Naive thymus-derived CD8-positive, alpha-beta T cell (primary cell): Measurements from ENCODE around the gene NLRC5. TPM values are rescaled to one million over a fixed set of nuclear protein-coding genes. Genes with fewer than 3 reads are reported as not detected.

Source experiments
- ATAC-seq, 2 donors: fragments of 150-1000 bp; cut with Tn5 transposase in 1 of 2; sonication (Bioruptor Pico), chemical (Tn5 transposase) in 1 of 2; 1 replicate in 1 of 2; 2 replicates in 1 of 2; pipeline ENCODE4 v1.10.0; 2021; ENCODE audit warnings: mild to moderate bottlenecking in 2 of 2, moderate library complexity in 2 of 2
- POLR2A ChIA-PET: fragments of 350-600 bp; sonication (Branson Sonifier 250); formaldehyde crosslinking; loops from one replicate; lab custom pipeline; 2021; ENCODE audit warnings: antibody characterized with exemption; lab: Charles Lee
- DNase-seq, 10 donors: peaks; one replicate each; pipeline versions ENCODE4 v3.0.0 to v3.0.0-alpha.2; 2020 to 2022
- H3K27ac Mint-ChIP-seq, 10 donors: one replicate each; pipeline ENCODE4 v1.8.0; 2020 to 2022; ENCODE audit warnings: mild to moderate bottlenecking in 10 of 10, mixed read lengths in 10 of 10, moderate library complexity in 4 of 10, inconsistent platforms in 1 of 10
- H3K27me3 Mint-ChIP-seq, 5 donors: one replicate each; pipeline ENCODE4 v1.8.0; 2021 to 2022; ENCODE audit warnings: mixed read lengths in 5 of 5
- H3K36me3 Mint-ChIP-seq, 3 donors: one replicate each; pipeline ENCODE4 v1.8.0; 2020 to 2022; ENCODE audit warnings: mixed read lengths in 3 of 3, mild to moderate bottlenecking in 2 of 3, inconsistent platforms in 1 of 3
- H3K4me1 Mint-ChIP-seq, 4 donors: one replicate each; pipeline ENCODE4 v1.8.0; 2021 to 2022; ENCODE audit warnings: mixed read lengths in 4 of 4
- H3K4me3 Mint-ChIP-seq, 10 donors: one replicate each; pipeline ENCODE4 v1.8.0; 2020 to 2022; ENCODE audit warnings: mild to moderate bottlenecking in 10 of 10, mixed read lengths in 10 of 10, moderate library complexity in 6 of 10, inconsistent platforms in 1 of 10
- H3K9me3 Mint-ChIP-seq, 9 donors: one replicate each; pipeline ENCODE4 v1.8.0; 2020 to 2022; ENCODE audit warnings: mixed read lengths in 9 of 9, mild to moderate bottlenecking in 3 of 9, inconsistent platforms in 1 of 9, moderate library complexity in 1 of 9
- polyA plus RNA-seq, 3 donors: library from polyadenylated mRNA; unstranded; fragments of 300-500 nt; fragmentation: Illumina TruSeq; gene quantifications; one replicate each; pipeline ENCODE4 v1.2.3, GENCODE V29; 2021
- total RNA-seq, 8 experiments: library from RNA in 2 of 8; stranded (reverse) in 2 of 8; gene quantifications; one replicate each; pipeline ENCODE4 v1.2.3 and lab custom pipeline; 2021 to 2026

NLRC5 gene
- total and polyA plus RNA-seq, 5 experiments from 2014 or later = 70.4 to 488 (median 137) TPM

DNA sequence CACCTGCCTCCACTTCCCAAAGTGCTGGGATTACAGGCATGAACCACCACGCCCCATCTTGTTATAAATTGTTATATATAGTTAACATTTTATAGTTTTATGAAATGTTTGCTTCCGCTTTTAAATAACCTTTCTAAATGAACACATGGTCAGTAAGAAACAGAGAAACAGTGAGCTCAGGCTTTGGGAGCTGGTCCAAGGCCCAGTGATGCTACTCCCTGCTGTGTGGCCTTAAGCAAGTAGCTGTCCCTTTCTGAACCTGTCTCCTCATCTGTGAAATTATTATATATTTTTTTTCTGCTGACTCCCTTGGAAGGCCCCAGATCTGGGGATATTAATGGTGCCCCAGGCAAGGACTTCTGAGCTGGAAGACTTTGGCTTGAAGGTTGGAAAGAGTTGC lies 122.1 kb downstream of the NLRC5 start:
- POLR2A ChIA-PET = no interaction called here

DNA sequence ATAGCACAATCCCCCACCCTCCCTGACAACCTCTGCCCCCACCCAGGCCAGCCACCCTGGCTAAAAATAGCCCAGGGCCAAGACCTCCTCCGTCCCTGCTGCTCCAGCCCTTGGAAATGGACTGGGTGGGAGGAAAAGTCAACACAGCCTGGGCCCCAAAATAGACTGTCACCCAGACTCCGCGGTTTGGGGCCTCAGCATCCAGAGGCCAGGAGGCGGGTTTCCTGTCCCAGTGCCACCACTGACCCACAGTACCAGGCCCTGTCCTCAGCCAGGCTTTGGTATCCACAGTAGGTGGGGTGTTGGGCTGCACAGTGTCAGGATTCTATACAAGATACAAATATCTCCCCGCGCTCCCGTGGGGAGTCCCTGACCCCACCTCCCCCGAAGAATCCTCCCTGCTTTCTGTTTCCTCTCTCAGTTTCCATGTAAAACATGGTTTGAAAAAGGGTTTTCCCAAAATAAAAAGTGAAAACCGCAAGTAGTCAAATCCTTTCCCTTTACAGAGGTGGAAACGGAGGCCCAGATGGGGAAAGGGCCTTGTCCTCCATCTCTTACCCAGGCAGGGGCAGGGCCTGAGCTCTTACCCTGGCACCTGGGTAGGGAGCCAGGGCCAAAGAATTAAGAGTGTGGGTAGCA lies 123.2 kb downstream of the NLRC5 start:
- Mint-ChIP-seq H3K4me1 (peaks cover 0 to 3% (median 0%) of the 10 kb centered on the region in 4 donors), H3K27me3 (no peaks in the 10 kb centered on the region), H3K9me3 (peaks cover 0 to 2% (median 0%) of the 10 kb centered on the region in 9 donors), H3K27ac (no peak overlapping the region), H3K4me3 (no peak overlapping the region), H3K36me3 (no peaks in the 10 kb centered on the region)
- DNase-seq (no peak), ATAC-seq (no peak)
- POLR2A ChIA-PET = interaction anchor here (1.0 to 1.4 kb wide), 2 partner anchors 14 to 19 kb away, joined by 3 to 5 read pairs; no protein-coding TSS in a partner anchor

More for the DNA sequence above, 122.1 kb downstream of the NLRC5 start:
- DNase-seq = no peak
- Mint-ChIP-seq H3K9me3 (peaks cover 0 to 2% (median 0%) of the 10 kb centered on the region in 9 donors), H3K4me3 (no peak overlapping the region), H3K27me3 (no peaks in the 10 kb centered on the region), H3K36me3 (no peaks in the 10 kb centered on the region), H3K27ac (no peak overlapping the region), H3K4me1 (peaks cover 0 to 4% (median 0%) of the 10 kb centered on the region in 4 donors)
- ATAC-seq = no peak

DNA sequence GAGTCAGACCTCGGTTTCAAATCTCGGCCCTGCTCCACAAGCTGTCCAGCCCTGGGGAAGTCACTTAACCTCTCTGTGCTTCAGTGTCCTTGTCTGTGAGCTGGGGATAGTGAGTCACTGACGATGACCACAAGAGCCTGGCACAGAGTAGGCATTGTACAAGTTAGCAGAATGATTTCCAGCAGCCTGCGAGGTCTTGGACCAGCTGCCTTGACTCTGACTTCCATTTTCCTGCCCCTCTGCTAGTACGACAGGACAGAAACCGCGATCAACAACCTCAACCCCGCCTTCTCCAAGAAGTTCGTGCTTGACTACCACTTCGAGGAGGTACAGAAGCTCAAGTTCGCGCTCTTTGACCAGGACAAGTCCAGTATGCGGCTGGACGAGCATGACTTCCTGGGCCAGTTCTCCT lies 123.7 kb downstream of the NLRC5 start:
- Mint-ChIP-seq H3K36me3 (no peaks in the 10 kb centered on the region), H3K4me3 (no peak overlapping the region), H3K27ac (no peak overlapping the region), H3K4me1 (peaks cover 0 to 5% (median 2%) of the 10 kb centered on the region in 4 donors), H3K27me3 (no peaks in the 10 kb centered on the region), H3K9me3 (peaks cover 0 to 2% (median 0%) of the 10 kb centered on the region in 9 donors)
- ATAC-seq (no peak), DNase-seq (no peak)
- POLR2A ChIA-PET = interaction anchor here (1.0 to 1.4 kb wide), 2 partner anchors 14 to 20 kb away, joined by 3 to 5 read pairs; no protein-coding TSS in a partner anchor

DNA sequence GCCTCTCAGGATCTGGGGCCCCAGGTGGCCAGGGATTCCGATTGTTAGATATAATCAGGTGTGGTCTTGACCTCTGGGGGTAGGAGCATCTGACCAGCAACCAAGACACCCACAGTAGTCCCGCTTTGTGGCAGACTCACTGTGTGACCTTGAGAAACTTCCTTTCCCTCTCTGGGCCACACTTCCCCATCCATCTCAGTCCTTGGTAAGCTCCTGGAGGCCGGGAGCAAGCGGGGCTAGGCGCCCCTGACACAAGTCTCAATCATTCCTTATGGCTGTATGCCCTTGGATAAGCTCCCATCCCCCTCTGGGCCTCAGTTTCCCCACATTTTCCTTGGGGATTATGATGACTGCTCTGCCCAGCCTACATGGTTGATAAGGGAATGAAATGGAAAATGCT lies 124.3 kb downstream of the NLRC5 start:
- Mint-ChIP-seq H3K9me3 (peaks cover 0 to 2% (median 0%) of the 10 kb centered on the region in 9 donors), H3K36me3 (no peaks in the 10 kb centered on the region), H3K27me3 (no peaks in the 10 kb centered on the region), H3K4me3 (no peak overlapping the region), H3K4me1 (peaks cover 0 to 10% (median 2%) of the 10 kb centered on the region in 4 donors), H3K27ac (peak overlapping the region in 1 of 10 donors; percentile 39)
- POLR2A ChIA-PET = interaction anchor here (1.0 to 1.4 kb wide), 2 partner anchors 13 to 20 kb away, joined by 3 to 5 read pairs; no protein-coding TSS in a partner anchor
- DNase-seq (no peak), ATAC-seq (no peak)

DNA sequence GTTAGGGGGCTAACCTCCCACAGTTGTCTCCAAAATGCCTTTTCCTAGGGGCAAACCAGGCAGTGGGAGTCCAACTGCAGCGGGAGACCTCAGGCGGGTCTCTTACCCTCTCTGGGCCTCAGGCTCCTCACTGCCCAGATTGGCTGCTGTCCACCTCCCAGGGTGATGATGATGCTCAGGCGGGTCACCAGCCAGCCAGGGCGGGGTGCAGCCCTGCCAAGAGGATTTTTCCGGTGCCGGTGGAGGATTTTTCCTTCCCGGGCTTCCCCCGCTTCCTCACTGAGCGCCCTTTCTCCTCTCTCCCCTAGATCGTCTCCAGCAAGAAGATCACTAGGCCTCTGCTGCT lies 125.8 kb downstream of the NLRC5 start:
- ATAC-seq (no peak), DNase-seq (no peak)
- H3K27me3 Mint-ChIP-seq = no peaks in the 10 kb centered on the region
- H3K9me3 Mint-ChIP-seq = peaks cover 0 to 2% (median 0%) of the 10 kb centered on the region in 9 donors
- POLR2A ChIA-PET = interaction anchor here (0.7 kb wide), 1 partner anchor 32 kb away, joined by 3 read pairs; no protein-coding TSS in a partner anchor
- H3K4me3 Mint-ChIP-seq = no peak overlapping the region
- H3K36me3 Mint-ChIP-seq = no peaks in the 10 kb centered on the region
- peaks cover 0 to 10% (median 2%) of the 10 kb centered on the region in 4 donors for H3K4me1 Mint-ChIP-seq
- no peak overlapping the region for H3K27ac Mint-ChIP-seq

DNA sequence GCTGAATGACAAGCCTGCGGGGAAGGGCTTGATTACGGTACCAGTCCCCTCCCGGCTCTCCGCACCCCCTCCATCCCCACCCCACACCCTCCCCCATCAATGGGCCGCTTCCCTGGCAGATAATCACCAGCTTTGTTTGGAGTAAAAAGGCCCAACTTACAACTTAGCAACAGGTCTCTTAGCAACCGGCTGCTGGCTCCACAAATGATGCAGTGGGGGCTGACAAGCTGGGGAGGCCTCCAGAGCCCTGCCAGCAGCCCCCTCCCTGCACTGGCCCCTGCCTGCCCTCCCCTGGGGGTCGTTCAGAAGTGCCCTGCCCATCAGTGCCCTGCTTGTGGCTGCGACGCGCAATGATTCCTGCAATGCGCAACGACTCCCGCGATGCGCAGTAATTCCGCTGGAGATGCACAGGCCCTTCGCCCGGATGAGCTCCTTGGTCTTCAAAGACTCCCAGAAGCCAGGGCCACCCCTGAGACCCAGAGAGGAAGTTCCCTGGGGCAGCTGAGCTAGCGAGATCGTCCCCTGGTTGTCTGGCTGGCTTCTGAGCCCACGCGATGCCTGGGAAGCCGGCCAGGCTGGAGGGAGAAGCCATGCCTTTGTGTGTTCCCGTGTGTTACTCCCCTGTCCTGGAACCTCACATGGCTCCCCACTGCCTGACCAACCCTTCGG lies 126.3 kb downstream of the NLRC5 start:
- POLR2A ChIA-PET = no interaction called here
- H3K27ac Mint-ChIP-seq = peak overlapping the region in 1 of 10 donors; percentile 32
- ATAC-seq (no peak), DNase-seq (no peak)
- H3K27me3 Mint-ChIP-seq = no peaks in the 10 kb centered on the region
- H3K4me1 Mint-ChIP-seq = peaks cover 0 to 10% (median under 1%) of the 10 kb centered on the region in 4 donors
- H3K4me3 Mint-ChIP-seq = no peak overlapping the region
- peaks cover 0 to 2% (median 0%) of the 10 kb centered on the region in 9 donors for H3K9me3 Mint-ChIP-seq
- H3K36me3 Mint-ChIP-seq = no peaks in the 10 kb centered on the region

DNA sequence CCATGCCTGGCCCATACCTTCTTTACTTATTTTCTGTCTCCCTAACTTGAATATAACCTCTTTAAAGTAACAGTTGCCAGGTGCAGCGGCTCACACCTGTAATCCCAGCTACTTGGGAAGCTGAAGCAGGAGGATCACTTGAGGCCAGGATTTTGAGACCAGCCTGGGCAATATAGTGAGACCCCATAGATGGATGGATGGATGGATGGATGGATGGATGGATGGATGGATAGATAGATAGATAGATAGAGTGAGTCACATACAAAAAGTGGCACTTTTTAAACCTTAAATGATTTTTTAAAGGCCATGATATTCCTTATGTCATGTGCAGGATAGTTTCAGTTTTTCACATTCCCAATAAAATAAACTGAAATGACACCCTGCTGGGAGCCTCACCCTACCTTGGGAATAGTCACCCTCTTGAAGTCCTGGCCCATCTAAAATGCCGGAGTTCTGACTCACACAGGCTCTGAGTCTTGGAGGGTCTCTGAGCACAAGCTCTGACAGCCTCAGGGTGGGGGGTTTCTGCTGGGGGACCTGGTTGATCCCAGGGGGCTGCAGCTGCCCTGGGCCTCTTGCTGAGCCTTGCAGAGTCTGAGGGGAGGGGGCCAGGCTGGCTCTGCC lies 129.2 kb downstream of the NLRC5 start:
- DNase-seq (no peak), ATAC-seq (no peak)
- POLR2A ChIA-PET = interaction anchor here (0.6 to 1.2 kb wide), 3 partner anchors 13 to 100 kb away, joined by 3 to 4 read pairs (median 3); no protein-coding TSS in a partner anchor
- Mint-ChIP-seq H3K4me1 (peaks cover 5 to 19% (median 8%) of the 10 kb centered on the region in 4 donors), H3K9me3 (peaks cover 0 to 2% (median 0%) of the 10 kb centered on the region in 9 donors), H3K27ac (peak overlapping the region in 1 of 10 donors; percentile 84), H3K36me3 (no peaks in the 10 kb centered on the region), H3K4me3 (no peak overlapping the region), H3K27me3 (no peaks in the 10 kb centered on the region)

DNA sequence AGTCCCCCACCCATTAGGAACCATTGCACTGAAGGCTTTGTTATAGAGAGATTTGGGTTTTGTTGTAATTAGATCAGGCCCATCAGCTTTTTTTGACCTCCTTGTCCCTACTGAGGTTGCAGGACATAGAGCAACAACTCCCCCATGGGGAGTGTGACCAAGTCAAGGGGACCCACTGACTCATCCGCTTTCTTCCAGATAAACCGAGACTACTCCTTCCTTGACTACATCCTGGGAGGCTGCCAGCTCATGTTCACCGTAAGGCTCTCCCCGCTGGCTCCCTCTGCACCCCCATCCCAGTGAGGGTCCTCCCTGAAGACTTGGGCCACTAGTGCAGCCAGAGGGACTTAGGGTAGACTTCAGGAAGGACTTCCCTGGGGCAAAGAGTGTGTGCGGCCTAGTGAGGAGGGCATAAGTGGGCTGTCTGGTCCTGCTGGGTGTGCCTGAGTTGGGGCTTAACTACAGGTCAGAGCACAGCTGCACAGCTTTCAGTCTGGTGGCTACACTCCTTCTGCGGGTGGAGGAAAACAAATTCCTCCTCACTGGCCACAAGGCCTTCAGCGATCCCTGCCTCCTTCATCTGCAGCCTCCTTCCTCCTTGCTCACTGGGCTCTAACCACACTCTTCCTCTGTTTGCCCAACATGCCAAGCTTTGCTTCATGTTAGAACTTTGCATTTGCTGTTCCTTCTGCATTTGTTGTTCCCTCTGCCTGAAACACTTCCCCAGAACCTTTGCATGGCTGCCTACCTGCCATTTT lies 134.0 kb downstream of the NLRC5 start:
- Mint-ChIP-seq H3K4me1 (peaks cover 41 to 57% (median 49%) of the 10 kb centered on the region in 4 donors), H3K27ac (peak overlapping the region; percentile 86 to 98 (median 92)), H3K9me3 (no peaks in the 10 kb centered on the region), H3K27me3 (no peaks in the 10 kb centered on the region), H3K36me3 (no peaks in the 10 kb centered on the region), H3K4me3 (peak overlapping the region in 9 of 10 donors; percentile 50 to 82 (median 67))
- DNase-seq (no peak), ATAC-seq (no peak)
- POLR2A ChIA-PET = interaction anchor here (0.7 to 1.6 kb wide), 8 partner anchors 12 to 876 kb away, joined by 3 to 5 read pairs (median 3); no protein-coding TSS in a partner anchor

DNA sequence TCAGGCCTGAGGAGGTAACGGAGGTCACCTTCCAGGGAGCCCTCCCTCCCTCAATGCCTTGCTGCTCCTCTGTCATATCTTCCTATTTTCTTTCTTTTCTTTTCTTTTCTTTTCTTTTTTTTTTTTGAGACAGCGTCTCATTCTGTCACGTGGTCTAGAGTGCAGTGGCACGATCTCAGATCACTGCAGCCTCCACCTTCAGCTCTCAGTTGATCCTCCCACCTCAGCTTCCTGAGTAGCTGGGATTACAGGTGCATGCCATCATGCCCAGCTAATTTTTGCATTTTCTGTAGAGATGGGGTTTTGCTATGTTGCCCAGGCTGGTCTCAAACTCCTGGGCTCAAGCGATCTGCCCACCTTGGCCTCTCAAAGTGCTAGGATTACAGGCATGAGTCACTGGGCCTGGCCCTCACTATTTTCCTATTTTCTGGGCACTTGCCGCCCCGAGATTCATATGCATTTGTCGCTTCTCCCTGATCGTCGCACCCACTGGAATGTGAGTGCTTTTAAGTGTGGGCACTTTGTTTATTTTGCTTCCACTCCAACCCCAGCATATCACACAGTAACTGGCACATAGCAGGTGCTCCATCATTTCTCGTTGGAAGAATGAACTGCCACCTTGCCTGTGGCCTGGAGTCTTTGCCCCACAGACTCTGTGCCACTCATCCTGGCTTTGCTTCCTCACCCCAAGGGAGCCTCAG lies 134.8 kb downstream of the NLRC5 start:
- DNase-seq (peak in 2 of 10 donors; percentile 34 to 45), ATAC-seq (peak; percentile 29 to 30)
- no peaks in the 10 kb centered on the region for H3K9me3 Mint-ChIP-seq
- peak overlapping the region; percentile 86 to 98 (median 92) for H3K27ac Mint-ChIP-seq
- POLR2A ChIA-PET = interaction anchor here (0.6 to 1.6 kb wide), 10 partner anchors 10 to 875 kb away, joined by 3 to 4 read pairs (median 3); no protein-coding TSS in a partner anchor
- H3K4me1 Mint-ChIP-seq = peaks cover 48 to 63% (median 56%) of the 10 kb centered on the region in 4 donors
- H3K27me3 Mint-ChIP-seq = no peaks in the 10 kb centered on the region
- H3K36me3 Mint-ChIP-seq = no peaks in the 10 kb centered on the region
- peak overlapping the region in 9 of 10 donors; percentile 50 to 82 (median 67) for H3K4me3 Mint-ChIP-seq

DNA sequence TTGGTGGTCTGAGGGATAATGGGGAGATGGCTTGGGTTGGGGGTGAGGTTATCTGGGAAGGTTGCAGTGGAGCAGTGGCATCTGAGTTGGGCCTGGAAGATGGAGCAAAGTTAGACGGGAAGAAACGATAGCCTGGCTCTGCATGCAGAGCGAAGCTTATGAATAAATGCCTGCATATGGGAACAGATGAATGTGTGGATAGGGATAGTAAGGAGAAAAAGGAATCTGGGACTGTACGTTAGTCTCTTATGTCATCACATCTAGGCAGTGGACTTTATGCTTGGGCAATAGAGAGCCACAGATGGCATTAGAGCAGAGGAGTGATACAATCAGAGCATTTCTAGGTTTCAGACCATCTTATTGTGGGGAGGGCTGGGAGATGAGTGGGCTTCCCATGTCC lies 136.0 kb downstream of the NLRC5 start:
- POLR2A ChIA-PET = interaction anchor here (2.8 kb wide), 1 partner anchor 10 kb away, joined by 16 read pairs; no protein-coding TSS in a partner anchor
- ATAC-seq (no peak), DNase-seq (no peak)
- Mint-ChIP-seq H3K36me3 (no peaks in the 10 kb centered on the region), H3K27ac (peak overlapping the region in 7 of 10 donors; percentile 27 to 98 (median 92)), H3K4me1 (peaks cover 57 to 75% (median 67%) of the 10 kb centered on the region in 4 donors), H3K27me3 (no peaks in the 10 kb centered on the region), H3K4me3 (peak overlapping the region in 3 of 10 donors; percentile 9 to 30 (median 29)), H3K9me3 (no peaks in the 10 kb centered on the region)

DNA sequence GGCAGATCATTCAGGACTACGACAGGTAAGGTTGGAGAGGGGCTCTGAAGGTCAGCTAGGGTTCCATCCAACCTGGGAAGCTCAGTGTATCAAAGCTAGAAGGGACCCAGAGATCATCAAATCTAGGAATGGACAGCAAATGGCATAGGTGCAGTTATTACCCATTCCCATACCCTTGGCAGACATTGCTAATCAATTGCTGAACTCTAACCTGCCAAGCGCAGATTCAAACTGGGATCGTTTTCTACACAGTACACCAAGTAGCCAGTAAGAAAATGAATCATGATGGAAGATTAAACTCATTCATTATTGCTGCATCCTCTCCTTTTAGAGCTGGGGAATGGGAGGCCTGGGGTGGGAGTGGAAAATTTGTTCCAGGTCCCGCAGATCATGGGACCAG lies 136.6 kb downstream of the NLRC5 start:
- ATAC-seq = no peak
- Mint-ChIP-seq H3K4me1 (peaks cover 61 to 81% (median 72%) of the 10 kb centered on the region in 4 donors), H3K9me3 (no peaks in the 10 kb centered on the region), H3K4me3 (peak overlapping the region in 3 of 10 donors; percentile 15 to 41 (median 30)), H3K27me3 (no peaks in the 10 kb centered on the region), H3K36me3 (no peaks in the 10 kb centered on the region), H3K27ac (peak overlapping the region in 9 of 10 donors; percentile 60 to 98 (median 96))
- POLR2A ChIA-PET = interaction anchor here (0.6 to 2.8 kb wide), 4 partner anchors 9 to 139 kb away, joined by 3 to 16 read pairs (median 6); no protein-coding TSS in a partner anchor
- no peak for DNase-seq
